HG03064 (cell line): ENCODE measurements around the gene NMT1.

ENCODE experiments used
- ATAC-seq: cut with Tn5 transposase; IDR thresholded peaks from one replicate; pipeline ENCODE4 v1.9.1; 2021; ENCODE audit warnings: low read depth; ENCODE audit not compliant: unreplicated experiment

The NMT1 gene

DNA sequence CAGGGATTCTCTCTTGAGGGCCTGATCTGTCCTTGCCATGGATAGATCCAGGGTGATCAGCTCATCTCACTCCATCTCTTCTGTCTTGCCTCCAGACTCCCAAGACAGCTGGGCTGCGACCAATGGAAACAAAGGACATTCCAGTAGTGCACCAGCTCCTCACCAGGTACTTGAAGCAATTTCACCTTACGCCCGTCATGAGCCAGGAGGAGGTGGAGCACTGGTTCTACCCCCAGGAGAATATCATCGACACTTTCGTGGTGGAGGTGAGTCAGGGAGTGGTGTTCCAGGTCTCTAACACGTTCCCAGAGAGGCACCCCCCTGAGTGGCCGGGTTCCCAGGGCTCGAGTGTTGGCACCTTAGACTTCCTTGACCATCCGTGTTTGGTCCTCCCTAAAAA, 41.7 kb downstream of the NMT1 start:
- ATAC-seq, result no peak

DNA sequence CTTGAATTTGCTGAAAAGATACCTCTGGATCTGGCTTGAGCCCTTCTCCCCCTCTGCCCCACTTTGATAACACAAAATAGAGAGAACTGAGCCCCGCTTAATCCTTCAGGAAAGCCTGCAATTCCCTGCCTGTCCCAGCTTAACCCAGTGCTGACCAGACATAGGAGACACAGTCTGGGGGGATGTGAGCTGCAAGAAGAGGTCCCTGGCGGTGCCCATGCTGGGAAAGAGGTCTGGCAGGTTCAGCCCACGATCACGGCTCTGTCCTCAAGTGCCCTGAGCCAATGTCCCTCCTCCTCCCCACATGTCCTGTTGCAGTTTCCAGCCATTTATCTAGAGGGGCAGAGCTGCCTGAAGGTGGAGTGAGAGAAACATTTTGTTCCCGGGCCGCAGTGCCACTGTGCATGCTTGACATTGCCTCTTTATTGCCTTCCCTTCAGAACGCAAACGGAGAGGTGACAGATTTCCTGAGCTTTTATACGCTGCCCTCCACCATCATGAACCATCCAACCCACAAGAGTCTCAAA, 42.2 kb downstream of the NMT1 start:
- ATAC-seq, result no peak

DNA sequence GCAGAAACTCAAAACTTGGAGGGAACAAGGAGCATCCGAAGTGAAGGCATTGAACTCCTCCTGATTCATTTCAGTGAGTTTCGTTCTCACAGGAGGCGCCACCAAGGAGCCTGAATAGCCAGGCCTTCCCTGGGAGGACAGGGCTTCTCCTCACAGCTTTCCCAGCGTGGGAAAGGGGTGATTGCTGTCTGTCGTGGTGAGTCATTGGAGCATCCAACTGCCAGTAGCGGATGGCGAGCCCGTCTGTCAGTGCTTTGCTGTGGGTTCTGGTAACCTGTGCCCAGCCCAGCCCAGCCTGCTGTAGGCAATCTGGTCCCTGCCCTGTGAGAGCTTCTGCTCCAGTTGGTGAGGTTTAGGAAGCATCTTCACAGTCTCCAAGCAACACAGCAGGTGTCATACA, 42.9 kb downstream of the NMT1 start:
- no peak for ATAC-seq

DNA sequence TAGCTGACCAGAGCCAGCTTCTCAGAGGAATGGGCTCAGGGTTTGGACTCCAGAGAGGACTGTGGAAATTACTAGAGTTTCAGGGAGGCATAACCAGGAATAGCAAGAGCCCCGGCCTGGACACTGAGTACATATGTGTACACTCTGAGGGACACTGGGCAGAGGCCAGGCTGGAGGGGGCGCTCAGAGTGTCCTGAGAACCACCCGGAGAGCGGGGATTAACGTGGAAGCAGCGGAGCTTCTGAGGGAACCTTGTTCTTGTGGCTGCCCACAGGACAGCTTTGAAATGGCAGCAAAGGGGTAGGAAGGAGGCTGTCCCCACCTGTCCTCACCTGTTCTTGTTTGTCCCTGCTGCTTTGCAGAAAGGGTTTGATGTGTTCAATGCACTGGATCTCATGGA, 43.4 kb downstream of the NMT1 start:
- no peak for ATAC-seq

DNA sequence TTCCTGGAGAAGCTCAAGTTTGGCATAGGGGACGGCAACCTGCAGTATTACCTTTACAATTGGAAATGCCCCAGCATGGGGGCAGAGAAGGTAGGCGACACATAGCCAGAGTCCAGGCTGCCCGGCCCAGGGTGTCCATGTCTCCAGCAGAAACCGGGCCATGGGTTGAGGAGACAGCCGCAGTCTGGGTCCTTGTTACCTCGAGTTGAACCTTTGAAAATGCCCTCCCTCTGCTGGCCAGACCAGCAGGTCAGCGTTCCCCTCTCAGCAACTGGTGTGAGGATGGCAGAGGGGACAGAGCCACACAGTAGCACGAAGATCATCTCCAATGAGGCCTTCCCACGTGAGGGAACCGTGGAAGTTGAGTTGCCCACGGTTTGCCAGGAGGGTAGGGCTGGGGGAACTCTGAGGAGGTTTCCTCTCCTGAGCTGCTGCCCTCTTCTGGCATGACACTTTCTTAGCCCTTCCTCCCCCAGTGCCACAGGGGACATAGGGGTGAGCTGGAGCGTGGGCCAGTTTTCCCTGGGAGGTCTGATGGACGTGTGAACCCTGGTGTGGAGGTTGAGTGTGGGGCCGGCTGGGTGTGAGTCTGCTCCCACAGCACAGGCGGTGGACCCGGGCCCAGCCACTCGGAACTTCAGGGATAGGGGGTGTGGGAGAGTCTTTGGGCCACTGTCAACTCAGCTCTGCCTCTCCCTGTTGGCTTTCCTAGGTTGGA, 43.9 kb downstream of the NMT1 start:
- no peak for ATAC-seq

DNA sequence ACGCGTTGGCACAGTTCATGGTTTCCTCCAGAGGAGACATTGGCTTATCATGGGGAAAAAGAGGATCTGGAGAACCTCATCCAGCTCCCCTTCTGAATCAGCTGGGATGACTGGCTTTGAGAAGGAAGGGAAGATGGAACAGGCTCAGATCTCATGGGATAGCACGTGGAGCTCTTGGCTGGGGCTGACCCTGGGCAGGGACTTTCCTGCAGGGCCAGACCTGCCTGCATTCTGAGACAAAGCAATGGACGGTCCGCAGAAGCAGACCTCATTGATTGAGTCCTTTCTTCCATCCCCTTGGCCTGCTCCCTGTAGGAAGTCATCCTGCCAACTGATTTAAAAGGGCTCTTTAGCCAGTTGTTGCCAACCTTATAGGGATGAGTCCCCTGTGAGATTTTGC, 45.0 kb downstream of the NMT1 start:
- no peak for ATAC-seq

DNA sequence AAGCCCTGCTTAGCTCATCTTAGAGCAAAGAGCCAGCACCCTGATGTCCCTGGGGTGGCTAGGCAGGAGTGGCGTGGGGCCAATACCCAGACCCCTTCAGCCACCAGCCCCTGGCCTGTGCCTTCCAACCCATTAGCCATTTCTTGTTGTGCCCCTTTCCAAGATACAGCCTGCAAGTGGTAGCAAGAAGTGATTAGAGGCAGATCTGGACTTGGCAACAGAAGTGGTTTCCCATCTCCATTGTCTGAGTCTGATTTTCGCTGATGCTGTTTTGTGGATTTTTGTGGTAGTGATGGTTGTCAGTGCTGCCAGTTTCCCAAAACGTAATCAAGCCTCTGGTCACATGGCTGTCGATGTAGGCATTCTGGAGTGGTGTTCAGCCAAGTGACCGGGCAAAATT, 45.5 kb downstream of the NMT1 start:
- ATAC-seq, result no peak

DNA sequence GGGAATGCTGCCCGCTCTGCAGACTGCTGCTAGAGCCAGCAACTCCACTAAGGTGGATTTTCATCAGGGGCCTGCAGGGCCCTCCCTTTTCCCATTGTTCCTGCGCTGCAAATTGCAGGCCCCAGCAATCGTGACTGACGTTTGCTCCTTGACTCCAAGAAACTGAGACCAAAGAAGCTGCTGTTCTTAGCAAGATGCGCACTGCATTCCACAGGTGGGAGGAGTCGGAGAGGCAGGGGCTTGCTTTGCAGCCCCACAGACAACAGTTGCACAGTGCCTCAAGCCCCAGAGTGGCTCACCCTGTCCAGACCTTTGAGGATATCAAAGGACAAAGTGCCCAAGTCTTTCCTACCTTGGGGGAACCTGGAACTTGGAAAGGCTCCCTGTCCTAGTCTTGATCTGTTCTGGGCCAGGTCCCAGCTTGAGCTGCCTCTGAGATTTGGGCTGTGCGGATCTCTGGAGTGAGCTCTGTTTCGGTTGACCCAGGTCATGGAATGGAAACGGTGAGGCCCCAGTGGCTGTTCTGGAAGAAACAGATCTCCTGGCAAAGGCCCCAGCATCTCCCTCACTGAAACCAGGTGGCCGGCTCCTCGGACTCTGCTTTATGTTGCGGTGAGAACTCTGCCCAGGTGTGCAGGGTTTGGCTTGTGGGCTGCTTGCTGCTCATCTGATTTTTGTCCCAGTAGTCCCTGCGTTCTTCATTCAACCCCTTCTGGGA, 46.3 kb downstream of the NMT1 start:
- ATAC-seq, result no peak

DNA sequence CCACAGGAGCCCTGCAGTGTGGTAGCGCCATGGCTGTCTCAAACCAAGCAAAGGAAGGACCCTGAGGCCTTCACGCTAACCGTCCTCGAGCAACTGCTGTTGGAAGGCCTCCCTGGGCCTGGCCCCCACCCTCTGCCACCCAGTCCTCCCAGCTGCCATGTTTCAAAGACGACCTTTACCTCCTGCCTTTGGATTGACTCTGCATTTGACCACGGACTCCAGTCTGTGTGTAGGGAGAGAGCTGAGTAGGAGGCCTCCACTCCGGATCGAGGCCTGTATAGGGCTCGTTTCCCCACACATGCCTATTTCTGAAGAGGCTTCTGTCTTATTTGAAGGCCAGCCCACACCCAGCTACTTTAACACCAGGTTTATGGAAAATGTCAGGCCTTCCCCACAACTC, 46.9 kb downstream of the NMT1 start:
- ATAC-seq, result no peak

DNA sequence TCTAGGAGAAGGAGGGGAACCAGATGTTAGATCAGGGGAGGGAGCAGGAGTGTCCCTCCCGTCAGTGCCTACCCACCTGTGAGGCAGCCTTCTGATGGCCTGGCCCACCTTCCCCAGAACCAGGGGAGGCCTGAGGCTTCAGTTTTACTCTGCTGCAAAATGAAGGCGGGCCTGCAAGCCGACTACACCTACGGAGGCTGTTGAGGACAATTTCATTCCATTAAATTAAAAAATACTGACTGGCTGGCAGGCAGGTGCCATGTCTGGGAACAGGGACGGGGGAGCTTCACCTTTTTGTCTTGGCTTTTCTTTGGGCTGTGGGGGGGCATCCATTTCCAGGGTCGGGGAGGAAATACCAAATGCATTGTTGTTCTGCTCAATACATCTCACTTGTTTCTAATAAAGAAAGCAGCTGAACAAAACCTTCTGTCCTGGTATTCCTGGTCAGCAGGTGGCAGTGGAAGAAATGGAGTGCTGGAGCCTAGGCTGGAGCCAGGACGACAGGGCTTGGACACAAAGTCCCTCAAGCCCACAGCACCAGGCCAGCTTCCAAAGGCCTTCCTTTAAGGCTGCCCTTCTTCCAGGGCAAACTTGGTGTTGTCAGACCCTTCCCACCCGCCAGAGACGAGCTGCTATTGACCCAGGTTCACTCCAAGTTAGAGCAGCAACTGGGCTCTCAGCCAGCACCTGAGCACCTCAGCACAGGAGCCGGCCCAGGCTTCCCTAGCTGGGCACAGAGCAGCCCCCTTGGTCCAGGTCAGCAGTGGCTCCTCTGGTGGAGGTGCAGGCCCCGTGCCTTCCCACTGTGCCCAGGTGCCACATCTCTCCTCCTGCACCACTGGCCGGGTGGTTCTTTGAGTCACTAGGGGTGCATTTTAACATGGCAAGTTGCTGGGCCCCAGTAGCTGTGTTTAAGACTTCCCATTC, 47.7 kb downstream of the NMT1 start:
- no peak for ATAC-seq

DNA sequence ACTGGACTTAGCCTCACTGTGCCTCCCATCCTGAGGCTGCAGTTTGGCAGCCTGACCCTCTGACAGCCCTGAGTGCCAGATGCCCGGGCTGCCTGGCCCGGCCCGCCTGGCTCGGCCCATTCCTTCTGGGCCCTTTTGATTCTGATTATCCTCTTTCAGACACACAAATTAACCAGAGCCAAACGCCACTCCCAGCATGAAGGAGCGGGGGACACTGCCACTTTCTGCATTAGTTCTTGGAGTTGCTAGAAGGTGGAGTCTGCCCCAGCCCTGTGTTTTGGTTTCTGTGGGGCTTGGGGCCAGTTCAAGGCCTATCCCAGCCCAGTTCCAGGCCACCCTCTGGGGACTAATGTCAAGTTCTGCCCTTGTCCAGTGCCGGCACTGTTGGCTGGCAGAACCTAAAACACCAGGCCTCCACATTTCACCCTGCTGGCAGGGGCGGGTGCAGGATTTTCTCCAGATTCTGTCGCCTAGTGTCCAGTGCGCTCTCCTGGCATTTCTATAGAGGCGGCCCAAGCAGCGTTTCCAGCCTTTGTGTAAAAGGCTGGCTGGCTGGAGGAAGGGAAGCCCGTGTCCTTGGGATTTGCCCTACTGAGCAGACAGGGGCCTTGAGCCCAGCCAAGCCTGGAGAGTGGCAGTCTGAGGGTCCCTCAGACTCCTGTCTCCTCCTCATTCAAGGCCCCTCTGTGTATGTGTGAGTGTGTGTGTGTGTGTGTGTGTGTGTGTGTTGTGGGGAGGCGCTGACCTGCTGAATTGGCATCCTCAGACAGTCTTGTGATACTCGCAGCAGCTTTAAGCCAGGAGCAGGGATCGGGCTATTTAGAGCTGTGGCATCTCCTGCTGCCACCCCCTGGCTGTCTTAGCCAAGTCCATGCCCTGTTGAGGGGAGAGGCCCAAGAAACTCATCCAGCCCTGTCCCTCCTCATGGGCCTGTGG, 49.8 kb downstream of the NMT1 start:
- ATAC-seq, result no peak

DNA sequence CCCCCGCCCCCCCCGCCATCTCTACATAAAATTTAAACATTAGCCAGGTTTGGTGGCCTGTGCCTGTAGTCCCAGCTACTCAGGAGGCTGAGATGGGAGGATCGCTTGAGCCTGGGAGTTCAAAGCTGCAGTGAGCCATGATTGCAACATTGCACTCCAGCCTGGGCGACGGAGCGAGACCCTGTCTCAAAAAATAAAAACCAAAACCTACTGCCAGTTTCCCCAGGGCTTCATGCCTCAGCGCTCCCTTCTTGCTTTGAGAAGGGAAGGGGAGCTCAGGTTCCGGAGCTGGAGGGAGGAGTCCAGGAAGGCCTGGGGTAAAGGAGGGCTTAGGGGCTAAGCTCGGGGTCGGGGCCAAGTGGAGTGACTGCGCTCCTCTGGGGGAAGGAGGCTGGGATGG, 50.7 kb downstream of the NMT1 start:
- ATAC-seq, result no peak

DNA sequence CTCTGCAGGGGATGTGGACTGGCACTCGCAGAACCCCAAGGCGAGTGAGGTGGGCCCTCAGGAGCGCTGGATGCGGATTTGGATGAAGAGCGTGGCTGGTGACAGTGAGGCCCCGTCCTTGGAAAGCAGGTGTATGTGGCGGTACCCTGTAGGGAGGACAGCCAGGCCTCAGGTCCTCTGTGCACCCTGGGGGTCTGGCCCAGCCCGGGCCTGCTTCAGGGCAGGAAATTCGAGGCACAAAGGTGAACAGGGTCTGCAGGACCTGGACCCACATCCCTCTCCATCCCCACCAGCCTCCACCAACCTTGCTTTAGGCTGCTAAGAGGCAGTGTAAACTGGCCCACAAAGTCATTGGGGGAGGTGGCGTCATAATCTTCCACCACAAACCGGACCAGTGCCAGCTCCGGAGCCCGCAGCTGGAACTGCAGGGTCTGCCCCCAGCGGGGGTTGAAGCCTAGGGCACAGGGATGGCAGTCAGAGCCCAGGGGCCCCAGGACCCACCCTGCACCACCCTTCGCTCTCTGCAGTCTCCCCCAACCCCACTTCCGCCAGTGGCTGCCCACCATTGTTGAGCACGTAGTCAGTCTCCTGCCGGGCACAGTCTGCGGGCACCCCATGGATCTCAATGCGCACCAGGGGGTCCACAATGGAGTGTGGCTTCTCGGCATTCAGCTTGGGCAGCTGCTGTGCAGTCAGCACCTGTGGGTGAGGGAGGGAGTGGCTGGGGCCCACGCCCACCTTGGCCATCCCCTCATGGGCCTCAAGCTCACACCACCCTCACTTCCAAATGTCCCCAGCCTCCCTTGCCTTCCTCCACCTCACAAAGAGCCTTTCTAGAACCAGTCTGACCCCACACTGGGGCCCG, 51.7 kb downstream of the NMT1 start:
- ATAC-seq, result no peak

DNA sequence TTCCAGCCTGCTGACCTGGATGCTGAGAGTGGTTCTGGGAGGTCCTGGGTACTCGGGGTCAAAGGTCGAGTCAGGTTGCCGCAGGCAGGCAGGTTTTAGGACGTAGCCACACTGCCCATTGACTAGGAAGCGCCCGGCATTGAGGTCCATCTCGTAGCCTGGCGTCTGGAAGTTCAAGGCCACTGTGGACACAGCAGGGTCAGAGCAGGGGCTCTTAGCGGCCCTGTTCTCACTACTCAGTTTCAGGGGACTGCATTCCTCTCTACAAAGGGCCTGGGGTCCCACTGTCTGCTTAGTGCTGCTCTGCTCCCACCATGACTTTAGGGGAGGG, 52.3 kb downstream of the NMT1 start:
- ATAC-seq, result no peak

DNA sequence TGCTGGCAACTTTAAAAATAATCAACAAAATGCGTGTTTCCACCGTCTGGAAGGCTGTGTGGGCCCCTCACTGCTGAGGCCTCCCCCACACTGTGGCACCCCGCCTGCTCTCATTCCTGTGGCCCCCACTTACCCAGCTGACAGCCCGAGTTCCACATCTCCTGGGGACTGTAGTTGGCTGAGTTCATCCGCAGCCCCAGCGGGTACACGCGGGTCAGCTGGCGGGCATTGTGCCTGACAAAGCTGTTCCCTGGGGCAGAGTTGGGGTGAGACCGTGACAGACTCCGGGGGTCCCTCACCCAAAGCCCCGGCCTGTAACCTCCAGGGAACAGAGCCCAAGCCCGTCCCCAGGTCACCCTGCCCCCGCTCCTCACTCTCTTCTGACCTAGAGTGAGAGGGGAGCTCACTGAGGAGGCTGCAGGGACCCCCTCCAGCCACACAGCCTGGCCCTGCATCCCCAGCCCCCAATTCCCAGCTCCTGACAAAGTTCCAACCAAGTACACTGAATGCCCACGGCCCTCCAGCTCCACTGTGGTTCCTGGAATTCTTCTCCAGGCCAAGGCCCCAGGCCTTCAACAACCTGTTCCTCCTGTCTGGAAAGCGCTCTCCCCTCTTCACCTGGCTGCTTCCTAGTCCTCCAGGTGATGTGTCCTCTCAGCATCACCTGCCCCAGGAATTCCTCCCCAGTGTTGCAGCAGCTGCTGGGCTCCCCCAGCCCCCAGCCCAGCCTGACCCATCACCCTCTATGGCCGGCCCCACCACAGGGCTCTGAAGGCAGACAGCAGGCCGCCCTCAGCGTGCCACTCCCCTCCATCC, 53.2 kb downstream of the NMT1 start:
- no peak for ATAC-seq

DNA sequence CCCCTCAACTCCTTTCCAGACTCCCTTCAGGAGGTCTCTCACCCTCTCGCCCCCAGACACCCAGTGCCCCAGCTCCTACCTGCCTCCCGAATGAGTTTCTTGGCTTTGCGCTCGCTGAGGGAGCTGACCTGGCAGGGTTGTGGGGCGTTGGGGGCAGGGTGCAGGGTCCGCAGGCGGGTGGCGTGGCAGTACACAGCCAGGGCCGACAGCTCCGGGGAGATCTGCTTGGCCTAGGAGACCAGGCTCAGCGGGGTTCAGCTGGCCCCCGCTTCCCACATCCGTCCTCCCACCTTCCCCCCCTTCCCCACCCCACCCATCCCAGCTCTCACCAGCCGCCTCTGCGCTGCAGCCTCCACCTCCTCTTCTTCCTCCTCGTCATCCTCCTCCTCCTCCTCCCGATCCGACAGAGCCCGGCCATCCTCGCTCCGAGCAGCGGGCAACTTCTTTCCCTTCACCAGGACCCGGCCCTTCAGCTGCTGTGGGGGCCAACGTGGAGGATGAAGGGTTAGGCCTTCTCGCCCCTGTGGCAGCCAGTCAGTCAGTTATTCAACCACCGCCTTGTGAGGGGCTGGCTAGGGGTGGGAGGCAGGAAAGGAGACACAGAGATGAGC, 54.0 kb downstream of the NMT1 start:
- no peak for ATAC-seq

DNA sequence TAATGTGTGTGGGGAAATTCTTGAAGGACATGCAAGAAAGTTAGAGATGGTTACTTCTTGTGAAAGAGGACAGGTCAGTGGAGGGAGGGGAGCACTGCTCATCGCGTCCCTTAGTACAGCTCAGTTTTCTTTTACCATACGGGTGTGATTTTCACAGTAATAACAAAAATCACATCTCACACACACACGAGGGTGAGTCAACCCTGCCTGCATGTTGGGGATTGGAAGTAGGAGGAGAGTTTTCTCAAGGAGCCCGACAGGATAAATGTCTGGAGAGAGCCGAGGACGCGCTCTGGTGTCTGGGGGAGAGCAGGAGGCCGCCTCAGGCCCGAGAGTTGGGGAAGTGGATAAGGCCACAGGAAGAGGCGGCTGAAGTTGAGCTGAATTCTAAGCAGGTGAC, 54.8 kb downstream of the NMT1 start:
- ATAC-seq, result no peak

DNA sequence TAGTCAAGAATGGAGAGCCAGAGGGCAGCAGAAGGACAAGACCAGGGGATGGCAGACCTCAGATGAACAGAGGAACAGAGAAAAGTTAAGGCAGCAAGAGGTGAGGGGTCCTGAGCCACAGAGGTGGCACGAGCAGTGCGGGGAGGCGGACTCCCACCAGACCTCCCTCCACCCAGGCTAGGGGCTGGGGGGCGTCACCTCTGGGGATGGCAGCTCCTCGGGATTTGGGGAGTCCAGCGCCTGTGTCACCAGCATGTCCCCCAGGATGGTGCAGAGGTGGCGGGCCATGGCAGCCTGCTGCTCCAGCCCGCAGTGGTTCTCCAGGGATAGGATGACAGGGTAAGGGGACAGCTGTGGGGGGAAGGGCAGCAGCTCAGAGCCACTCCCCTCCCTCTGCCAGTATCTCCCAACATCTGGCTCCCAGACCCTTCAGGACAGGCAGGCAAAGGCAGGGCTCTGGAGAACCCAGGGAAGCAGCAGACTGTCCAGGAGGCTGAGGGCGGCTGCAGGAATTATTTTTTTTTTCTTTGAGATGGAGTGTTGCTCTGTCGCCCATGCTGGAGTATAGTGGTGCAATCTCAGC, 55.4 kb downstream of the NMT1 start:
- no peak for ATAC-seq
